Activated CD8-positive, alpha-beta memory T cell treated with anti-CD3 and anti-CD28 coated beads, Interleukin-2, amount 50 U/mL, for 1 hour (primary cell): Measurements from ENCODE around the gene CFAP161.

ENCODE experiments used
- DNase-seq: peaks from one replicate; pipeline ENCODE4 v3.0.0-alpha.2; 2020; ENCODE audit errors: extremely low read depth

Gene CFAP161

GRCh38 chr15:81183439-81183775 is 49.3 kb downstream of the CFAP161 start:
- no peak for DNase-seq

DNA sequence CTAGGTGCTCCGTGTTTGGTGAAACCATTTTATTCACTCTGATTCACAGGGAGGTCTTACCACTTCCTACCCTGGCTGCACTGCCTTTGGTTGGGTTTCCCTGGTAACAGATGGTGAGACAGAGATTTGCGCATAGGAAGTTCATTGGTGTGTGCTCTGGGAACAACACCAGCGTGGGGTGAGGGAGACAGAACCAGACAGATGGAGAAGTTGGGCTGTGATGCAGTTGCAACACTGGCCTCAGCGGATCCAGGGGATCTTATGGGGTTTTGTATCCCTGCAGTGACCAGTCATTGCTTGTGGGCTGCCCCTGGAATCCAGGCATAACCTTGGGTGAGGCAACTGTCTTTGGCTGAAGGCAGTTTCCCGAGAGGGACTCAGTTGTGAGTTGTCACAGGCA is 50.1 kb downstream of the CFAP161 start:
- DNase-seq, result no peak

DNA sequence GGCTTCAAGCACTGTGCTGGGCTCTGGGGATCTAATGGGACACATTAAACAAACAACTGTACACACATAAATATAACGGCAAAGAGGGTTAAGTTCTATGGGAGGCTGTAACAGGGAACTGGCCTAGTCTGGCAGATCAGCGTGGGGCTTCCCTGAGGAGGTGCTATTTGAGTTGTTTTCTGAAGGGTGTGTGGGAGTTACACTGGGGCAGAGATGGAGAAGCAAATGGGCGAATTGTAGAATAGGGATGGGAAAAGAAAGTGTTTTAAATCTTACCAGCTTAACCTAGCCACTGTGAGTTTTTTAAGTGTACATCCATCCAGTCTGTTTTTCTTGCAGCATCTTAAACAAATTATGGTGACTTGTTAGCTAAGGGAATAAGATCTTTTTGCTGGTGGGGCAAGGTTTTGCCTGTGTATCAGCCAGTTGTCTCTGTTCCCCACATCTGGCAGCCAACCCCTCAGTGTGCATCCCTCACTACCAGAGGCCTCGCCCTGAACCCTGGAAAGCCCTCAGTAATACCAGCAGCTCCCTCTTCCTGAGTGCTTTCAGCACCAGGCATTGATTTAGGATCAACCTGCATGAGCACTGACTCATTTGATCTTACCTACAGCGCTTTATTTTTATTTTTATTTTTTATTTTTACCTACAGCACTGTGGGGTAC is 51.7 kb downstream of the CFAP161 start:
- no peak for DNase-seq

DNA sequence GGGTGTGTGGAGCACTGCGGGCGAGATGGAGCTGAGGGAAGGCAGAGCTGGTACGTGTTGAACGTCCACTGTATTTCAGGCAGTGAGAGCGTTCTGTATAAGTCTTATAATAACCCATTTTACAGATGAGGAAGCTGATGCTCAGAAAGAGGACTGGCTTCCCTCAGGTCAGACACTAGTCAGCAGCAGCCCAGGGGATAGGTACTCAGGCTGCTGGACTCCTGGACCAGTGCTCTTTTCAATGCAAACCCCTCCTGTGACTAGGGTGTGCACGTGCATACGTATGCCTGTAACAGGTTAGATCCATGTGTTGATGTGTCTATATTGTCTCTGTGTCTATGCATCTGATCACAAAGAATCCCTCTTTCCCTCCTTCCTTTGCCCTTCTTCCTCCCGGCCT is 54.3 kb downstream of the CFAP161 start:
- DNase-seq, result no peak

DNA sequence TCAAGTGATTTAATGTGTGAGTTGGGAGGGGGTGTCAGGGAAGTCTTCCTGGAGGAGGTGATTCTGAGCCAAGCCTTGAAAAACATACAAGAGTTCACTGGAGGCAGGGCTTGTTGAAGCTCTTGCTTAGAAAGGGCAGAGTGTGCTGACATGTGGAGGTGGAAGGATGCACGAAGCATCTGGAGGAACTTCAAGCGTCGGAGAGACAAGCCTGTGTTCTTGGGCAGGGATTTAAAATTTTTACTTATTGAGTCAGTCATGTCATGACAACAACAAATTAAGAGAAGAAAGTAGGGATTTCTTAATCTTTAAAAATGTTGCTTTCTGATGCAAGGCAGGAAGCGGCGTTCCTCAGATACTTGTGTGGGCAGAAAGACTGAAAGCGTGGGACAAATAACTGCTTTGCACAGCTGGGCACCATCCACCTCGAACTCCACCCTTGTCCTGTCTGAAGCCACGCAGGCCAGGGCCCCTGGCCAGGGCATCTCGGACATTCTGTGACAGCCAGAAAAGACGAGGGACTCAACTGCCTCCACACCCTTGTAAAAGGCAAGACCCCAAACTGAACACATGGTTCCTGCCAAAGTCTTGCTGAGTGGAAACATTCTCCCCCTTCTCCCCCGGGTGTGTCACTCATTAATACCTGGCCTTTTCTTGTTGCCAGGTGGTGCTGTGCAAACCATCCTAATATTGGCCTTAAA is 55.7 kb downstream of the CFAP161 start:
- no peak for DNase-seq

DNA sequence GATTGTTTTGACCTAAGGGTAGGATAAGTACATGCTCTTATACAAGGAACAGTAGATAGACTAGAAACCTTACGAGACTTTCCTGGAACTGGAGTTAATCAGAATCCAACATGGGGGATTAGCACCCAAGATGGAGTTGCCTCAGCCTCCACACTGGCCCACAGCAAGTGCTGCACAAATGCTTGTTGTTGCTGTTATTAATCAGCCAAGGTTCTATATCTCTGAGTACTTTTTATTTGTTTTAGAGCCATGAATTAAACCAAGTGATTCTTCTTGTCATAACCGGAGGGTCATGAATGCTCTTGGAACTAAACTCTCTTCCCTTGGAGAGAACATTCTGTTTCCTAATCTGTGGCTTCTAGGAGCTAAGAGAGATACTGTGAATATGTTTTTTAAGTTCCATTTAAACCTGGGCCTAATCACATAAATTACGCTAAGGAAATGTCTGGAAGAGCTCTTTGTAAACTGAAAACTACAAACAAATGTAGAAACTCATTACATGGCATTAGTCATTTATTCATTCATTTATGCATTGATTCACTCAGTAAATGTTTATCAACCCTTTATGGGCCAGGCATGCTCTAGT is 56.9 kb downstream of the CFAP161 start:
- no peak for DNase-seq

GRCh38 chr15:81191701-81192100 is 57.6 kb downstream of the CFAP161 start:
- DNase-seq, result no peak

GRCh38 chr15:81194723-81195122 is 60.7 kb downstream of the CFAP161 start:
- DNase-seq, result no peak

DNA sequence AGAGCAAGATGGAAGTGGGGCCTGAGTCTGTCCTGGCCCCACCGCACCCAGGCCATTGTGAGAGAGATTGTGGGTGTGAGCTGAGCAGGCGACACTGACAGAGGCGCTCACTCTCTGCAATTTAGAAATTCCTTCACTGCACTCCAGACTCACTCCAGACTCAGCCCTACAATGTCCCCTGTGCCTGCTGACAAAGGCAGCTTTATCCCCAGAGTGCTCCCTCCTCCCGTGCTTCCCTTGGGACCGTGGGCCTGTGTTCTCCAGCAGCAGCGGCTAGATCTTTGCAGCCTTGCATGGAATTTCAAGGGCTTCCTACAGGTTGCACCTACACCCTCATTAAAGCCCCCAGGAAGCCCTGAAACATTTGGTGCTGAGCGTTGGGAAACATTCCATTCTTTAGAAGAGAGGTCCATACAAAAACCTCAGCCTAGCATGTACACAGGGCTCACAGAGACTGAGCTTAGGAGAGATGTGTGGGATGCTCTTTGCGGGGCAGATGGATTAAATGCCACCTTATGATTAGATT is 61.3 kb downstream of the CFAP161 start:
- no peak for DNase-seq

DNA sequence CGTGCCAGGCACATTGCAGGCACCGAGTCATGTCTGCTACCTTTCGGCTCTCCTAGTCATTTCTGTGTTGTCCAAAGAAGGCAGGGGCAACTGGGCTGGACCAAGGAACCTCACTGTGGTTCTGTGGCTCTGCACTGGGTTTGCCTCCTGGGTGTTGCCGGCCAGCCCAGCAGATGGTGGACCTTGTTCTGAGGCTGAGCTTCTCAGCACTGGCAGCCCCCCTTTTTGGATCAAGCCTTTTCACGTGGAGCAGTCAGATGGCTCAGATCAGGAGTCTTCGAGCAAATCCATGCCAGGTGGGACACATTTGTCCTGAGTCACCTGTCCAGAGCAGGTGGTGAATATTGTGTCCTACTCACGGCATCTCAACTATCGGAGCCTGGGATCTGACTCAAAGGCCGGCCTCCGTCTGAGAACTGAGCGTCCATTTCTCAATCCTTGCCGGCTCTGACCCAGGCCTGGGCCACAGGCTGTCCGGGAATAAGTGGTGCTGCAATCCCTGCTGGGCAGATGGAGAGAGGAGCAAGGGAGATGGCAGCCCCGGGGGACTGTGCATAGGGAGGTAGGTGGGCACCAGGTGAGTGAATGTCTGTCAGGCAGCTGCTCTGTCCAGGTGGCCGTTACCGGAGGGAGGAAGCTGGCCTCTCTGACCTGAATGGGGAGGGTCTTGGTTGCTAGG is 62.6 kb downstream of the CFAP161 start, which contains the start of gene IL16:
IL16 (plus strand) TSS at position 304 of the 679 bp plus-strand sequence. CDS start 28,521 bp downstream, outside the sequence.
- DNase-seq, result no peak

- no peak for DNase-seq
Observed at GRCh38 chr15:81197255-81197630, 63.2 kb downstream of the CFAP161 start.

DNA sequence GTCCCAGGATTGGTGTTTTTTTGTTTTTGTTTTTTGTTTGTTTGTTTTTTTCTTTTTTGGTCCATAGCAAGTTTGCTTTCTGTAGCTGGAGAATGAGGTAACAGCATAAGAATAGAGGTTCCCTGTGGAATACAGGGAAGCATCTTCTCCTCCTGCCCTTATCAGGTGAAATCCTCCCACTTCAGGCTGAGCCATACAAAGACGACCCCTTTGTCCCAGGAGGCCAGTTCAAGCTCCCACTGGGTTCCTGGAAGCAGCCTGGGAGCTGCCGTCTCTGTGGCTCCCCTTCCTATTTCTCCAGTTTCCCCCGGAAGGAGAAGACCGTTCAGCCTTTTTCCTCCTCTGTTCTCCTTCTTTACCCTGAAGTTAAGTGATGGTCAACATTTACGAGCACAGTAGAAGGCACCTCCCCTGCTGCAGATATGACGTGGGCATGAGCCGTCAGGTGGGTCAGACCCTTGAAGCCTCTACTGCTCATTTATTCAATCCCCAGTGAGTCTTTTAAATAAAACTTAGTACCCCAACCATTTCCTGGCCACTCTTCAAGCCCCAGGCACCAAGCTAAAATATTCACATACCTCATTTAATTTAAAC is 63.7 kb downstream of the CFAP161 start:
- no peak for DNase-seq
